T47D (cell line): ENCODE measurements around the gene APOBEC3H.

Experiments used
- DNase-seq, 2 experiments: peaks; one replicate each; pipeline versions ENCODE4 v3.0.0 to v3.0.0-alpha.2; 2011 to 2012; ENCODE audit warnings: low read depth in 1 of 2, low spot score in 1 of 2
- JUND ChIP-seq: IDR thresholded peaks from 2 replicates; pipeline ENCODE4 v1.6.1; 2012; ENCODE audit warnings: low read depth
- in situ Hi-C: cut with HindIII; loops from 2 replicates; pipeline ENCODE4 v1.10.0; 2016; ENCODE audit warnings: low sequenced_read_pairs, low pct_unique_long_range_greater_than_20kb

Gene APOBEC3H

DNA sequence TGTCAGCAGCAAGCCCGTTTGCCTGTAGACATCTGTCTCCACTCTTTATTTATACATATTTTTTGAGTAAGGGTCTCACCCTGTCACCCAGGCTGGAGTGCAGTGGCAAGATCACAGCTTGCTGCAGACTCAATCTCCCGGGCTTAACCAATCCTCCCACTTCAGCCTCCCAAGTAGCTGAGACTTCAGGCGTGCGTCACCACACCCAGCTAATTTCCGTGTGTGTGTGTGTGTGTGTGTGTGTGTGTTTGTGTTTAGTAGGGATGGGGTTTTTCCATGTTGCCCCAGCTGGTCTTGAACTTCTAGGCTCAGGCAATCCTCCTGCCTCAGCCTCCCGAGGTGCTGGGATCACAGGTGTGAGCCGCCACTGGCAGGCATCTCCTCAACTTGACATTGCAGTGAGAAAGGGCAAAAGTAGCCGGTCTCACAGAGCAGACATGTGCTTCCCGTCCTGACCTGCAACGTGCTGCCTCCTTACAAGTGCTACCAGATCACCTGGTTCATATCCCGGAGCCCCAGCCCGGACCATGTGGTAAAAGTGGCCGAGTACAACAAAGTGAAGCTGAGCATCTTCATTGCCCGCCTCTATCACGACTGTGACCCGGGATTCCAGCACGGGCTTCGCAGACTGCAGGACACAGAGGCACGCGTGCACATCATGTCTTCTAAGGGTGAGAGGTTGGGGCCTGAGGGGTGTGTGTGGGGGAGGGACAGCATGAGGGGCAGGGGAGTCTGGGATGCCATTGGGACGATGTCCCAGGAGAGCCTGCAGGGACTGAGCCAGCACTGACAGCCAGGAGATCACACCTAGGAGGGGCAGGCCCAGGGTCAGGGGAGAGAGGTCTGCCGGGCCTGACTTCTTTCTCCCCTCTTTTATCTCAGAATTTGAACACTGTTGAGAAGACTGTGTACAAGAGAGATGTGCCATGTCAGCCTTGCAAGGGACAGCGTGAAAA lies 5.6 kb upstream of the APOBEC3H start:
- no peak for DNase-seq
- in situ Hi-C loops = no loop called here
- TF ChIP-seq JUND = no peak

DNA sequence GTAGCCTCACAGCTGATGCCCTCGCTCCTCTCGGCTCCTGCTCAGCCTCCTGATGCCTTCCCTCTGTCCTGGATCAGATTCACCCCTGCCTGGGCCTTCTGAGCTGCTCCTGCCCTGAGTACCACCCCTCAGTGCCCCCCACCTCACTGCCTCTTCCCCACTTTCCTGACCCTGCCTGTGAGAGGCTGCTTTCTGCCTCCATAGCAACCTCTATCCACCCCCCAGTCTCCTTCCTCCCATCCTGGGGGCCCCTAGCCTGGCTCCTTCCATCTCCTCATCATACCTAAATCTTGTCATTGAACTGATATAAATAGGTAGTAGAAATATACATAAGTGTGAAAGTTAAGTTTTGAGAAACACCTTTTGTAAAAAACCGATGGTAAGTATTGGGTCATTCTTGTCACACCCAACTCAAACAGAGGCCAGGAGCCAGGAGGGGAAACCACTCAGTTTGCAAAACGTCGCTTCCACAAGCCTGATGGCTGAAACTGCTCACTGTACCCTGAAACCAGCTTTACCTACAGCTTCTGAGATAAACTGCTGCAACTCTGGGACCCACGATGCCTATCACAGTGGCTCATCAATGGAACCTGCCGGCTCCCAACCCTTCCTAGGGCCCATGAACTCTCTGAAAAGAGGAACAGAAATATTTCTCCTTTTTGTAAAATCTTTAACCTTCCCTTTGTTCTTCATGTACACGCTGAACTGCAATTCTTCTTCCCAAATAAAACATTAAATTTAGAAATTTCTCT lies 4.8 kb upstream of the APOBEC3H start:
- no peak for TF ChIP-seq JUND
- in situ Hi-C loops = no loop called here
- DNase-seq = no peak

DNA sequence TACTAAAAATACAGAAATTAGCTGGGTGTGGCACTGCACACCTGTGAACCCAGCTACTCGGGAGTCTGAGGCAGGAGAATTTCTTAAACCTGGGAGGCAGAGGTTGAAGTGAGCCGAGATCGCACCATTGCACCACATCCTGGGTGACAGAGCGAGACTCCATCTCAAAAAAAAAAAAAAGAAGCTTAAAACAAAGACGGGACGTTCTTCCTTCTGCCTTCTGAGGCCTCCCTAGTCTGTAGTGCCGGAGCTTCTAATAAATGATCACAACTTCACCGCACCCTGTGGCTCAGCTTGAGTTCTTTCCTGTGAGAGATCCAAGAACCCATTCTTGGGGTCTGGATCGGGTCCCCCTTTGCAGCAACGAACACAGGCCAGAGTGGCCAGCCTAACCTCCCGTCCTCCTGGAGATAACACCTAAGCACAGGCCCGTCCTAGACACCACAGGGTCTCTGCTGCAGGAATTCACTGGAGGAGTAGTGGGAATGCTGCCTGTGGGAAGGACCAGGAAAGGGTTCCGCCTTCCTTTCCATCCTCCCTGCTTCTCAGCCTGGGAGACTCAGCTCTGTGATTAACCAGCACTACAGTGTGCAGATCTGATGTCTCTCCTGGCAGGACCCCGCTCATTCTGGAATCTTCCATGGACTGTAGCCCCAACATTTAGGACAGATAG lies 2.2 kb upstream of the APOBEC3H start:
- no peak for TF ChIP-seq JUND
- in situ Hi-C loops = no loop called here
- no peak for DNase-seq

DNA sequence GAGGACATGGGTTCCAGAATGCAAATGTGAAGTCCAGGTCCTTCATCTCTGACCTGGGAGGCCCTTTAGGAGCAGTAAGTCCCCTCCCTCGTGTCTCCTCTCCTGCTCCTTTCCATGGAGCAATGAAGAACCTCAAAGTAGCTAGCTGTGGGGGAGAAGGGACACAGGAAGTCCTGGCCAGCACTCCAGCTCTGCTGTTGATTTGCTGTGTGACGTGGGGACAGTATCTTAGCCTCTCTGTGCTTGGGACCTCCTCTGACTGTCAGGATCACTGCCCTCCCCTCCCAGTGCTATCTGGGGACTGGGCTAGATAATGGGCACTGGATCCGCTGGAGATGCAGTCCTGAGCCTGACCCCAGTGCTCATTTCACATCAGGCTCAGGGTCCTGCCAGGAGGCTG lies 1.1 kb upstream of the APOBEC3H start:
- TF ChIP-seq JUND = no peak
- in situ Hi-C loops = no loop called here
- no peak for DNase-seq

DNA sequence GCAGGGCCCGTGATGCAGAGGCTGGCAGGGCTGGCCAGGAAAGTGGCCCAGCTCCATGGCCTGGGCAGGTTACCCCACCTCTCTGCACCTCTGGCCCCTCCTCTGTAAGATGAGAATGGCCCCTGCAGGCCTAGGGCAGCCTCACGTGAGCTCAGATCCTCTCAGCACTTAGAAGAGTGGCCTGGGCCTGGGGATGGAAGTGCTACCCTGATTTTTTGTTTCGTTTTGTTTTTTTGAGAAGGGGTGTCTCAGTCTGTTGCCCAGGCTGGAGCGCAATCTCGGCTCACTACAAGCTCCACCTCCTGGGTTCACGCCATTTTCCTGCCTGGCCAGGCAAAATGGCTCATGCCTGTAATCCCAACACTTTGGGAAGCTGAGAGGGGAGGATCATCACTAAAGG lies 982 bp downstream of the APOBEC3H start:
- peak in 1 of 2 experiments; percentile 25 for DNase-seq
- TF ChIP-seq JUND = no peak
- in situ Hi-C loops = no loop called here

DNA sequence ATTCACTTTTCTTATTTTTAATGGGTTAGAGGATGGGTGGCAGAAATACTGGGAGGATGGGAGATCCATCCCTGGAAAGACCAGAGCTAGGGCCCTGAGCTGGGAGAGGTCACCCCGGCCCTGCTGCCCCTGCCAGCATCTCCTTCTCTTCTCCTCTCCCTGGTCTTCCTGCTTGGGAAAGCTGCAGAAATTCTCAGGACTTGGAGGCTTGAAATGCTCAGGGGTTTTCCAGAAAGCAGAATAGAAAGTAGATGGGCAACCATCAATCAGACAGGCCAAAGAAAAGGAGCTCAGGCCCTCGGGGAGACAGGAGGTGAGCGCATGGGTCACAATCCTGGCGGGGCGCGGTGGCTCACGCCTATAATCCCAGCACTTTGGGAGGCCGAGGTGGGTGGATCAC lies 1.5 kb downstream of the APOBEC3H start:
- TF ChIP-seq JUND = no peak
- no peak for DNase-seq
- in situ Hi-C loops = no loop called here

DNA sequence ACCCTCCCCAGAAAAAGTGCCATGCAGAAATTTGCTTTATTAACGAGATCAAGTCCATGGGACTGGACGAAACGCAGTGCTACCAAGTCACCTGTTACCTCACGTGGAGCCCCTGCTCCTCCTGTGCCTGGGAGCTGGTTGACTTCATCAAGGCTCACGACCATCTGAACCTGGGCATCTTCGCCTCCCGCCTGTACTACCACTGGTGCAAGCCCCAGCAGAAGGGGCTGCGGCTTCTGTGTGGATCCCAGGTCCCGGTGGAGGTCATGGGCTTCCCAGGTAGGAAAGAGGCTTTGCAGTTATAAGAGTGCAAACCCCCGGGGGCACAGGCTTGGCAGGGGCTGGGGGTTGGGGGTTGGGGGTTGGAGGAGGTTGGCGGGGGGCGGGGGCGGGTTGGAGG lies 4.2 kb downstream of the APOBEC3H start:
- TF ChIP-seq JUND = no peak
- in situ Hi-C loops = no loop called here
- DNase-seq = no peak

DNA sequence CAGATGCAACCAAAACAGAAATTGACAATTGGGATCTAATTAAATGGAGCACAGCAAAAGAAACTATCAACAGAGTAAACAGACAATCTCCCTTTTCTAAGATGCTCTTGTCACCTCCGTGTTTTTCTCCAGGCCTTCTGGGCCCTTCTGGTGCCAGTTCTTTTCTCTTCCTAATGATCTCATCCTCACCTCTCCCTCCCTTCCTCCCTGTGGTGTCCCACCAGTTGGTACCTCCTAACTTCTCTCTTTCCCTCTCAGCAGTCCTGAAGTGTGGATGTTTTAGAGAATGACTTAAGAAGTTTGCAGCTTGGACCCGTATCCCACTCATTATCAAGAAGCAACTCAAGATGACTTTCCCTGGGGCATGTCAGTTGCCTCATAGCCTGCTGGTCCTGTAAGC lies 6.4 kb downstream of the APOBEC3H start:
- in situ Hi-C loops = no loop called here
- TF ChIP-seq JUND = no peak
- no peak for DNase-seq

DNA sequence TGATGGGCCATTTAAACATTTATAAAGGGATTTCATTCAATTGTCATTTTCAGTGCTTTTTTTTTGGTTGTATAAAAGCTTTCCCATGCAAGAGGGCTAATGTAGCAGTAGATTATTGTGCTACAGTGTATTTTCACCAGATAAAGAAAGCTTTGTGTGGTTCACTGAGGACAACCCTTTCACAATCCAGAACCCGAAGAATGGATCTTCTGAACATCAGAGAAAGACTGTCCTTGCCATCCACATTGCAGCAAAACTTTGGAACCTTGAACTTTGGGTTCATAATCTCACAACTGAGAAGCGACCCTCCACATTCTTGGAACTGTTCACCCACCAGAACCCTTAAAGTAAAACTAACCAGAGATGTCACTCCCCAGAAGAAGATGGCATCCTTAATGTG lies 9.3 kb downstream of the APOBEC3H start:
- TF ChIP-seq JUND = no peak
- no peak for DNase-seq
- in situ Hi-C loops = no loop called here

DNA sequence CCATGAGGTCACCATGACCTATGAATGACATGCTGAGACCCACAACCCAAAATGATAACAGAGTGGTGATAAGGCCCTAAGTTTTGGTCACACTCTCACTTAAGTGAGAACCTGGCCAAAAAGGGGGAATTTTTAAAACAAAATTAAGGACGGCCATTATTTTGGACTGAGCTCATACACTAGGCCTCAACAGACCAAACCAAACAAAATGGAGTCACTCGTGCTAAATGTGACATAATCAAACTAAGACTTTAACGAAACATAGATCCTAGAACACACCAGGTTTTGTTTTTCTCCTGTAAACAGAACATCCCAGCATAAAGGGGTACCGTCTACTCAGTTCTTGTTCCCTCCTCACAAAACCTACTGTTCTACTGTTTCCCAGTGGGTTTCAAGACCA lies 11.4 kb downstream of the APOBEC3H start:
- in situ Hi-C loops = no loop called here
- no peak for TF ChIP-seq JUND
- no peak for DNase-seq

DNA sequence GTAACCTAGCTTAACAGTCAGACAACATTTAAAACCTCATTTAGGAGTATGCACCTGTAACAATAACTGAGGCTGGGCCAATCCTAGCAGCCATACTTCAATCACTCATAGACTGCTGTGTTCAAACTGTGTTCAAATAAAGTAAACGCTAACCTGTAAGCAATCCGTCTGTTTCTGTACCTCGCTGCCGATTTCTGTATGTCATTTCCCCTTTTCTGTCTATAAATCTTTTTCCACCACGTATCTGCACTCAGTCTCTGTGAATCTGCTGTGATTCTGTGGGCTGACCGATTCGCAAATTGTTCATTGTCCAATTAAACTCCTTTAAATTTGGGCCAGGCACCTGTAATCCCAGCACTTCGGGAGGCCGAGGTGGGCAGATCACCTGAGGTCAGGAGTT lies 12.3 kb downstream of the APOBEC3H start:
- DNase-seq = no peak
- no peak for TF ChIP-seq JUND
- in situ Hi-C loops = no loop called here

DNA sequence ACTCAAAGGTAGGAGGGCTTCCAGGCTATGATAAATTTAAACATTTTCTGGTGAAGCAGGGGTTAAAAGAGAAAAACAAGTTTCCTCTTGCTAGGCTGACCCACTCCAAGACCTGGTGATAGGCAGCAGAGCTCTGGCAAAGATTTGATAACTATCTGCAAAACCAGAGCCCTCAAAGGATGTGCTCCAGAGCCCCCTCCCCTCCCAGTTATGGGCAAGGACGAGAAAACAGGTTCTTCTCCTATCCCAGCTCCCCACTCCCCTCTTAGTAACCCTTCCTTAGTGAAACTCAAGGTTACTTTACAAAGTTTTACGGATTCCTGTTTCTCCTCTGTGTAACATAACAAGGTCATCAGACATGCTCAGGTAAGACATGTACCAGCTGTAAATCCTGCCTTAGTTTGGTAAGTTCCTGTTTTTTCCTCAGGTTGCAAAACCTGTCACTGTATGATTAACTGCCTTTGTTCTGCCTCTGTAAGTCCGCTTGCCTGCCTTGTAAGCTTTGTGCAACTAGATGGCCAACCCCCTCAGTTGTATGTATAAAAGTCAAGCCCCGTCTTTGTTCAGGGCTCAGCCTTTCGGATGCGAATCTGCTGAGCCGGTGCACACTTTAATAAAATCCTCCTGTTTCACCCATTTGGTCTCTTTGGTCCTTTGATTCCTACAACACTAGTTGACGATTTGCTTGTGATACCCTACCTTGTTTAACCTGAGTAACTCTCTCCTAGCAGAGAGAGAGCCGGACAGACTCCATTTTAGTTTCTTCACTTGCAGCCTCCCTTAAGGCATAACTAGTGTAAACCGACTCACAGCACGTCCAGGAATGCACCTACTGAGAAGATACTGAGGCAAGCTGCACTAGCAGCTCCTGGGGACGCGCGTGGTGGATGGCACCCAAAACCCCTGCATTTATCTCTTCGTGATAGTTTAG lies 13.9 kb downstream of the APOBEC3H start:
- TF ChIP-seq JUND = no peak
- DNase-seq = peak in 1 of 2 experiments; percentile 20
- in situ Hi-C loops = no loop called here
